H9 (cell line): Measurements from ENCODE around the gene CDH1. TPM values are rescaled to one million over a fixed set of nuclear protein-coding genes. Genes with fewer than 3 reads are reported as not detected.

Experiments used
- DNase-seq: peaks from one replicate; pipeline ENCODE4 v3.0.0-alpha.2; 2017
- H2AFZ ChIP-seq: one replicate; pipeline ENCODE4 v1.6.1; 2013; ENCODE audit warnings: mild to moderate bottlenecking, low read length, control low read depth, moderate library complexity
- H2AK5ac ChIP-seq: 2 replicates; pipeline ENCODE4 v1.6.1; 2013; ENCODE audit warnings: low read length, control low read depth, mixed read lengths; ENCODE audit not compliant: insufficient read length
- H2BK120ac ChIP-seq: one replicate; pipeline ENCODE4 v1.6.1; 2013; ENCODE audit warnings: low read depth, mild to moderate bottlenecking, low read length, control low read depth, inconsistent platforms; ENCODE audit not compliant: poor library complexity, severe bottlenecking
- H2BK12ac ChIP-seq: 2 replicates; pipeline ENCODE4 v1.6.1; 2013; ENCODE audit warnings: low read length, control low read depth, mixed read lengths, low read depth; ENCODE audit not compliant: insufficient read length
- H2BK15ac ChIP-seq: 2 replicates; pipeline ENCODE4 v1.6.1; 2013; ENCODE audit warnings: low read depth, low read length, control low read depth
- H2BK20ac ChIP-seq: one replicate; pipeline ENCODE4 v1.6.1; 2013; ENCODE audit warnings: low read depth, mild to moderate bottlenecking, low read length, control low read depth, inconsistent platforms; ENCODE audit not compliant: poor library complexity, severe bottlenecking
- H2BK5ac ChIP-seq: 2 replicates; pipeline ENCODE4 v1.6.1; 2013; ENCODE audit warnings: low read length, control low read depth, mixed read lengths; ENCODE audit not compliant: insufficient read length
- H3K14ac ChIP-seq: 2 replicates; pipeline ENCODE4 v1.6.1; 2013; ENCODE audit warnings: low read length, control low read depth; ENCODE audit not compliant: insufficient read depth
- H3K18ac ChIP-seq: 2 replicates; pipeline ENCODE4 v1.6.1; 2013; ENCODE audit warnings: low read depth, mild to moderate bottlenecking, mixed read lengths, low read length, control low read depth; ENCODE audit not compliant: insufficient read length
- H3K23ac ChIP-seq: 2 replicates; pipeline ENCODE4 v1.6.1; 2013; ENCODE audit warnings: low read length, control low read depth, mixed read lengths, low read depth; ENCODE audit not compliant: insufficient read length
- H3K23me2 ChIP-seq: 2 replicates; pipeline ENCODE4 v1.6.1; 2013; ENCODE audit warnings: low read depth, mild to moderate bottlenecking, mixed read lengths, low read length, control low read depth; ENCODE audit not compliant: insufficient read length, poor library complexity, severe bottlenecking
- H3K27ac ChIP-seq: 2 replicates; pipeline ENCODE4 v1.5.1; 2013; ENCODE audit warnings: low read length, control low read depth, mixed read lengths, low read depth; ENCODE audit not compliant: insufficient read length
- H3K27me3 ChIP-seq: 2 replicates; pipeline ENCODE4 v1.6.1; 2013; ENCODE audit warnings: low read length, control low read depth, inconsistent platforms; ENCODE audit not compliant: insufficient read depth
- H3K4ac ChIP-seq: 2 replicates; pipeline ENCODE4 v1.6.1; 2013; ENCODE audit warnings: low read depth, mild to moderate bottlenecking, control low read depth, inconsistent platforms, low read length, moderate library complexity
- H3K4me1 ChIP-seq: 2 replicates; pipeline ENCODE4 v1.6.1; 2013; ENCODE audit warnings: low read length, control low read depth, inconsistent platforms; ENCODE audit not compliant: insufficient read depth
- H3K4me2 ChIP-seq: 2 replicates; pipeline ENCODE4 v1.6.1; 2013; ENCODE audit warnings: low read length, control low read depth, mixed read lengths; ENCODE audit not compliant: insufficient read length, insufficient read depth
- H3K56ac ChIP-seq: 2 replicates; pipeline ENCODE4 v1.6.1; 2013; ENCODE audit warnings: low read depth, mild to moderate bottlenecking, mixed read lengths, low read length, control low read depth; ENCODE audit not compliant: insufficient read length
- H3K79me1 ChIP-seq: 2 replicates; pipeline ENCODE4 v1.6.1; 2013; ENCODE audit warnings: low read depth, mild to moderate bottlenecking, moderate library complexity, low read length, control low read depth, inconsistent platforms; ENCODE audit not compliant: insufficient read depth, poor library complexity, severe bottlenecking
- H3K79me2 ChIP-seq: 2 replicates; pipeline ENCODE4 v1.6.1; 2013; ENCODE audit warnings: low read length, control low read depth, inconsistent platforms; ENCODE audit not compliant: insufficient read depth
- H3K9ac ChIP-seq: 2 replicates; pipeline ENCODE4 v1.6.1; 2013; ENCODE audit warnings: low read length, control low read depth, mixed read lengths; ENCODE audit not compliant: insufficient read length; ENCODE audit errors: extremely low read depth
- H3K9me3 ChIP-seq: one replicate; pipeline ENCODE4 v1.6.1; 2013; ENCODE audit warnings: low read depth, low read length, inconsistent platforms; ENCODE audit not compliant: control insufficient read depth
- H3T11ph ChIP-seq: one replicate; pipeline ENCODE4 v1.6.1; 2013; ENCODE audit warnings: mild to moderate bottlenecking, low read length, control low read depth, inconsistent platforms
- H4K20me1 ChIP-seq: one replicate; pipeline ENCODE4 v1.6.1; 2013; ENCODE audit not compliant: control insufficient read depth, insufficient read length, insufficient read depth
- H4K5ac ChIP-seq: 2 replicates; pipeline ENCODE4 v1.6.1; 2013; ENCODE audit warnings: low read depth, mild to moderate bottlenecking, mixed read lengths, low read length, control low read depth; ENCODE audit not compliant: insufficient read length
- H4K8ac ChIP-seq: replicated peaks from 2 replicates; pipeline ENCODE4 v1.6.1; 2013; ENCODE audit warnings: low read length, control low read depth, mixed read lengths, low read depth; ENCODE audit not compliant: insufficient read length
- H4K91ac ChIP-seq: 2 replicates; pipeline ENCODE4 v1.6.1; 2013; ENCODE audit warnings: low read depth, mild to moderate bottlenecking, moderate library complexity, mixed read lengths, low read length, control low read depth; ENCODE audit not compliant: insufficient read length
- H3K27ac Mint-ChIP-seq, 3 experiments: 2 replicates in 2 of 3; 3 replicates in 1 of 3; pipeline ENCODE4 v1.8.0; 2020 to 2021; ENCODE audit warnings: mixed read lengths in 3 of 3, mild to moderate bottlenecking in 1 of 3, moderate library complexity in 1 of 3
- H3K27me3 Mint-ChIP-seq: 2 replicates; pipeline ENCODE4 v1.8.0; 2021; ENCODE audit warnings: low read depth, mild to moderate bottlenecking, moderate library complexity, mixed read lengths
- H3K36me3 Mint-ChIP-seq, 3 experiments: 2 replicates in 2 of 3; 3 replicates in 1 of 3; pipeline ENCODE4 v1.8.0; 2020 to 2021; ENCODE audit warnings: low read depth in 3 of 3, mixed read lengths in 3 of 3; ENCODE audit not compliant: insufficient read depth in 1 of 3
- H3K4me1 Mint-ChIP-seq, 2 experiments: 2 replicates each; pipeline ENCODE4 v1.8.0; 2020; ENCODE audit warnings: mixed read lengths in 2 of 2
- H3K4me3 Mint-ChIP-seq, 2 experiments: 2 replicates in 1 of 2; 3 replicates in 1 of 2; pipeline ENCODE4 v1.8.0; 2020 to 2021; ENCODE audit warnings: mild to moderate bottlenecking in 2 of 2, mixed read lengths in 2 of 2, moderate library complexity in 1 of 2
- H3K9me3 Mint-ChIP-seq, 2 experiments: 2 replicates in 1 of 2; 3 replicates in 1 of 2; pipeline ENCODE4 v1.8.0; 2020; ENCODE audit warnings: mild to moderate bottlenecking in 2 of 2, mixed read lengths in 2 of 2, moderate library complexity in 1 of 2
- WGBS: extraction: QIAGEN DNeasy Blood & Tissue Kit; methylation state at CpG from one replicate; pipeline ENCODE4 v1.1.7; 2013; ENCODE audit warnings: missing lambda C conversion rate, low lambda C conversion rate, mixed read lengths; ENCODE audit not compliant: insufficient read length; ENCODE audit errors: extremely low coverage; 5-methylcytosine and 5-hydroxymethylcytosine counted together
- total RNA-seq: library from RNA; stranded (reverse); gene quantifications from 2 replicates; pipeline ENCODE4 v1.2.1, GENCODE V29; 2021
- TF ChIP-seq, protein P1 (sequence below): fragments of 200-600 bp; sonication (generic); conservative IDR thresholded peaks from 3 replicates; pipeline ENCODE4 v1.8.0; 2021; ENCODE audit warnings: antibody characterized with exemption, mild to moderate bottlenecking

CDH1 gene
- total RNA-seq, 1 experiment from 2014 or later, result 237 TPM

- no peaks in the 10 kb centered on the region for H3K23me2 ChIP-seq
- no peak overlapping the region for H2BK12ac ChIP-seq
- no peak overlapping the region for H3K18ac ChIP-seq
Observed at GRCh38 chr16:68857479-68857878, 120.4 kb downstream of the CDH1 start.

More at GRCh38 chr16:68857479-68857878, 120.4 kb downstream of the CDH1 start:
- Mint-ChIP-seq H3K27me3 (no peaks in the 10 kb centered on the region), H3K27ac (no peak overlapping the region), H3K36me3 (peaks cover 0 to 11% (median 3%) of the 10 kb centered on the region in 3 experiments; a peak in 4 of 7 replicates), H3K4me1 (peaks cover 3 to 8% of the 10 kb centered on the region in 2 experiments), H3K4me3 (no peak overlapping the region), H3K9me3 (peaks cover 3 to 4% of the 10 kb centered on the region in 2 experiments; a peak in 2 of 5 replicates)
- Histone ChIP-seq H3K27ac (no peak overlapping the region), H2BK120ac (no peak overlapping the region), H2BK5ac (no peak overlapping the region), H3K56ac (no peak overlapping the region), H4K8ac (no peak overlapping the region), H3K27me3 (no peaks in the 10 kb centered on the region), H3K4ac (no peak overlapping the region), H2BK15ac (no peak overlapping the region), H3K9ac (no peak overlapping the region), H2BK20ac (no peak overlapping the region), H3K9me3 (no peaks in the 10 kb centered on the region), H4K20me1 (no peaks in the 10 kb centered on the region), H4K91ac (no peak overlapping the region), H3K14ac (no peak overlapping the region), H3K23ac (no peak overlapping the region), H3K79me2 (no peaks in the 10 kb centered on the region), H4K5ac (no peak overlapping the region), H3K79me1 (no peaks in the 10 kb centered on the region), H3T11ph (no peak overlapping the region), H2AFZ (no peak overlapping the region), H3K4me2 (no peak overlapping the region), H3K4me1 (no peaks in the 10 kb centered on the region), H2AK5ac (no peak overlapping the region)
- no CpG with 5 or more reads among the region's 1 CpG for WGBS
- DNase-seq, result no peak
- TF ChIP-seq, protein P1, sequence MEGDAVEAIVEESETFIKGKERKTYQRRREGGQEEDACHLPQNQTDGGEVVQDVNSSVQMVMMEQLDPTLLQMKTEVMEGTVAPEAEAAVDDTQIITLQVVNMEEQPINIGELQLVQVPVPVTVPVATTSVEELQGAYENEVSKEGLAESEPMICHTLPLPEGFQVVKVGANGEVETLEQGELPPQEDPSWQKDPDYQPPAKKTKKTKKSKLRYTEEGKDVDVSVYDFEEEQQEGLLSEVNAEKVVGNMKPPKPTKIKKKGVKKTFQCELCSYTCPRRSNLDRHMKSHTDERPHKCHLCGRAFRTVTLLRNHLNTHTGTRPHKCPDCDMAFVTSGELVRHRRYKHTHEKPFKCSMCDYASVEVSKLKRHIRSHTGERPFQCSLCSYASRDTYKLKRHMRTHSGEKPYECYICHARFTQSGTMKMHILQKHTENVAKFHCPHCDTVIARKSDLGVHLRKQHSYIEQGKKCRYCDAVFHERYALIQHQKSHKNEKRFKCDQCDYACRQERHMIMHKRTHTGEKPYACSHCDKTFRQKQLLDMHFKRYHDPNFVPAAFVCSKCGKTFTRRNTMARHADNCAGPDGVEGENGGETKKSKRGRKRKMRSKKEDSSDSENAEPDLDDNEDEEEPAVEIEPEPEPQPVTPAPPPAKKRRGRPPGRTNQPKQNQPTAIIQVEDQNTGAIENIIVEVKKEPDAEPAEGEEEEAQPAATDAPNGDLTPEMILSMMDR, result no peak
